GM19397 (cell line): ENCODE measurements around the gene CLCF1.

Experiments used
- ATAC-seq: cut with Tn5 transposase; IDR thresholded peaks from one replicate; pipeline ENCODE4 v1.9.1; 2021; ENCODE audit warnings: mild to moderate bottlenecking, moderate library complexity; ENCODE audit not compliant: unreplicated experiment

Gene CLCF1

DNA sequence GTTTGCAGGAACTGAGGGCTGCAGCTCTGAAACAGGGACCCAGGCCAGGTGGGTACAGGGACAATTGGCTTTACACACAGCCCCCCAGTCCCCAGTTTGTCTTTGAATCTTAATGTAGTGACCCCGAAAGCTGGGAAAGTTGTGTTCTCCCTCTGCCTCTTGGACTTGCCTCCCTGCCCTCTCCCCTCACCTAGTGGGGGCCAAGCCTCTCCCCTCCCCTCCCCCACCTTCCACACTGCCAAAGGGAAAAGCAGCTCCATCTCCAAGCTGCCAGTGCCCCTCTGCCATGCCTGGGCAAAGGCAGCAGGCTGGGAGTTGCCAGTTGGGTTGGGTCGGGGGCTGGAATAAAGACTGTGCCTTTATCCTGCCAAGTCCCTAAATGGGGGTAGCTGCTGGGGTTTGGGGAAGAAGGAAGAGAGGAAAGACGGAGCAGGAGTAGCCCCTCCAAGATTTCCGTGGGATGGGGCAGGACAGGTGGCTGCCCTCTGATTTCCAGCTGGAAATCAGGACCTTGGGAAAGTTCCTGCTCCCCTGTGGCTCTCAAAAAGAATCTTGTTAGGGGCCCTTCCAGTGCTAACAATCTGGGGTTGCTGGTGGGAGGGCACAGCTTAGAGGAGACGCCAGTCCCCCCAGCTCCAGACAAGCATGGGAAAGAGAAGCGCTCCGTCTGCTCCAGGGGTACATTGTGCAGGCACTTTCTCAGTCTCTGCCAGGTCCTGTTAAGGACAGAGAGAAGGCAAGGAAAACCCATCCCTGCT, 2.8 kb upstream of the CLCF1 start:
- no peak for ATAC-seq

DNA sequence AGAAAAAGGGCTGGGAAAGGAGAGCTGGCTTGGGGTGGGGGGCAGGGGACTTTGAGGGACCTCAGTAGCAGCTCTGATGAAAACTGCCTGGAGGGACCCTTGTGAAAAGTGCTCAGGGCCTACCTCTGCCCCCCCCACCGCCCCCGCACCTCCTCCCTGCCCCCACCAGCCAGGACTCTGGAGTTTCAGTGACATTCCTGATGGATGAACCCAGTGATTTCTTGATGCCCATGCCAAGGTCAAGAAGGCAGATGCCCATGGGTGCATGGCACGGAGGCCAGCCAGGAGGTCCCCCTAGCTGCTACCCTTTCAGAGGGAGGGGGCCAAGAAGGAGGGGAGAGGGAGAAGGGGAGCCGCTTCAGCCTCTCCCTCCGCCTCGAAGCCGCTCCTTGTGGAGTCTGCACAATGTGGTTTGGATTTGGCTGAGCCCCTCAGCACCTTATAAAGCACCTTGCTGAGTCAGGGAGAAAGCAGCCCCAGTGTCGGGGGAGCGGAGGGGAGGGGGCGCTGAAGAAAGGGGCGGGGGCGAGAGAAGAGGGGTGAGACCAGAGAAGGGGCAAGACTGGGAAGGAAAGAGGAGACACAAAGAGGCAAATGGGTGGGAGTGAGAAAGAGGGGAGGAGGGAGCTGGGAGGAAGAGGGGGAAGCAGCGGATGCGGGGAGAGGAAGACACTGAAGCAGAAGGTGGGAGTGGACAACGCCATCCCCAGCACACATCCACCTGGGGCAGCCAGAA, 2.1 kb upstream of the CLCF1 start:
- ATAC-seq: no peak

GRCh38 chr11:67374571-67375281, 1.3 kb upstream of the CLCF1 start:
- no peak for ATAC-seq

DNA sequence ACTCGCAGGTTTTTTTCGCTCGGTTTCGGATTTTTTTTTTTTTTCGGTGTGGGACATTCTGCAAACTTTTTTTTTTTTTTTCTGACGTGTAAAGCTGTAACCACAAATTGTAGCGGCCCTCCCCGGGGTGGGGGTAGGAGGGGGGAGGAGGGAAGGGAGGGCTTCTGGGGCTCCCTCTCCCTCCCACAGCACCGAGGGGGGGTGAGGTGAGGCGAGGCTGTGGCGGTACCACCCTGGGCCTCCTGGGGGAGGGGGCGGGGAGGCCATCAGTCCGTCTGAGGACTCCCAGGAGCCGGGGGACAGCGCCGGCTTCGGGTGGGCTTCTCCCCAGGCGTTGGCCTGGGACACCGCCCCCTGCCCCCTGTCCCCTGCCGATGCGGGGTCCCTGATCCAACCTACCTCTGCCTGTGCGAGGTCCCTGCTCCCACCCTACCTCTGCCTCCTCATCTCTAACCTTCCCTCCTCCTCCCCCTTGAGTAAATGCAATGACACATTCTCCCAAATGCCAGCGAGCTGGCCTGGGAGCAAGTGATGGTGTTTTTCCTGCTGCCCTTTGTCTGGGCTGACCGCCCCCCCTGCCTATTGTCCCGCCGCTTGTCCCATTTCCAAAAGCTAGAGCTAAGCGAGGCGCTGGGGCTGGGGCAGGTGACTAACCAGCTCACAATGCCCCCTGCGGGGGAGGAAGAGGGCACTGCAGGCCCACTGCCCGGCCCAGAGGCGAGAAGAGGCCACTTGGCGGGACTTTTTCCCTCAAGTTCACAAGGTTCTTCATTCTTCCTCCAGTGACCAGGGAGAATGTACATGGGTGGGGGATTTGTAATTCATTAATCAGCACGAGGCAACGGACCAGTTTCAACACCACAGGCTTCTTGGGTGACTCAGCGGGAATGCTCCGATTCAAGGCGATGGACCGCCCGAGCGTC, 511 bp upstream of the CLCF1 start:
- no peak for ATAC-seq

DNA sequence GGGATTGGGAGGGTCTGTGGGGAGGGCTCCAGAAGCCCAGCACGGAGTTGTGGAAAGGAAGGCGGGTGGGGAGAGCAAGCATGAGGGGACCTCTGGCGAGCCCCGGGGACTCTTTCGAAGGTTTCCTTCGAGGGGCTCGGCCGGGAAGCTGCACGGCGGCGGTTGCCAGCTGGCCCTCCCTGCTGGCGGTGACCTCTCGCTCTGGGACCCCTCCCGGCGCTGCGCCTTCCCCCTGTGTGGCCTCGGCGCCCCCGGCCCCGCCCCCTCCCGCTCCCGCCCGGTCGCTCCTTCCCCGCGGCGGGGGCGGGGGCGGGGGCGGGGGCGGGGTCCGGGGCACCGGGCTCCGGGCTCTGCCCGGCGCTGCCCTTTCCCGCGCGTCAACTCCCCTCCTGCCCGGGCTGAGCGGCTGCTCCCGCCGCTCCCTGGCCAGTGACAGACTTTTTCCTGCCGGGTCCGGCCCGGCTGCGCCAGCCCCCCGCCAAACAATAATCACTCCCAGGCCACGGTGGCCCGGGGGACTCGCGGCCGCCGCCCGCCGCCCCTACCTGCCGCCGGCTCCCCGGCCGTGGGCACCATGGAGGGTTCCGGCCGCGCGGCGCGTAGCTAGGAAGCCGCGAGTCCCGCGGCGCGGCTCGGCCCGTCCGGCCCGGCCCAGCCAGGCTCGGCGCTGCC, 941 bp downstream of the CLCF1 start:
- ATAC-seq: no peak

- ATAC-seq: no peak
Observed at GRCh38 chr11:67371911-67372320, 1.5 kb downstream of the CLCF1 start.

GRCh38 chr11:67371189-67371910, 2.0 kb downstream of the CLCF1 start:
- no peak for ATAC-seq

- ATAC-seq: no peak
Observed at GRCh38 chr11:67370351-67371076, 2.9 kb downstream of the CLCF1 start.

GRCh38 chr11:67369801-67370284, 3.6 kb downstream of the CLCF1 start:
- no peak for ATAC-seq

GRCh38 chr11:67369275-67369674, 4.1 kb downstream of the CLCF1 start:
- no peak for ATAC-seq

DNA sequence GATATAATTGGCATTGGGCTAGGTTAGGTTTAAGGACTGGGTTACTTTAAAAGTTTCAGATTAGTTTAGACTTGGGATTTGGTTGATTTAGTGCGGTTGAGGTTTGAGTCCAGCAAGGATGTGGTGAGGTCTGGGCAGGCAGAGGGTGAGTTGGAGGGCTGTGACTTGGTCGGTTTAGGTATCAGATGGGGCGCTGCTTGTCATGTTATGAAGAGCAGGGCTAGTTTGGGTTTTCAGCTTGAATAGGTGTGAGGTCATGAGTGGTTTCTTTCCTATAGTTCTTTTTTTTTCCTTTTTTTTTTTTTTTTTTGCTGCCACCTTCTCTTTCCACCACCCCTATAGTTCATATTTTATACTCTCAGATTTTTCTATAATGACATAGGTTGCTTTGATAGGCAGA, 4.8 kb downstream of the CLCF1 start:
- no peak for ATAC-seq

DNA sequence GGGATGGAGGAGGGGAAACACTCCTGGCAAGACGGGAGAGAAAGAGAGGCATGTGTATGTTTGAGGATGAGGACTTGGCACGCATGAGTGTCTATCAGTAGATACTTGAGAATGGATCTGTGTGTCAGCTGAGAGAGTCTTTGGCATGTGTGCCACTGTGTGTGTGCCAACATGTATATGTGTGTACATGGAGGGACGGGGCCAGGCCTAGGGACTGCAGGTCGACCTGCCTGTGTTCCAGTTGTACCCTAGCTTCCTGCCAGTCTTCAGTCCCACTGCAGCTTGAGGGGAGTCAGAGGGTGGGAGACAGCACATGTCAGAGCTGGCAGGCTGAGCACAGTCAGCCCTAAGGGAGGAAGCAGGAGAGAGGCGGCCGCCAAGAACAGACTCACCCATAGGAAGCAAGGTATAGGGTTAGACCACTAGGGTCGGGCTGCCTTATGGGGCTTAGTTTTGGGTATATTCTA, 5.6 kb downstream of the CLCF1 start:
- ATAC-seq: no peak

GRCh38 chr11:67366961-67367760, 6.2 kb downstream of the CLCF1 start:
- ATAC-seq: no peak

DNA sequence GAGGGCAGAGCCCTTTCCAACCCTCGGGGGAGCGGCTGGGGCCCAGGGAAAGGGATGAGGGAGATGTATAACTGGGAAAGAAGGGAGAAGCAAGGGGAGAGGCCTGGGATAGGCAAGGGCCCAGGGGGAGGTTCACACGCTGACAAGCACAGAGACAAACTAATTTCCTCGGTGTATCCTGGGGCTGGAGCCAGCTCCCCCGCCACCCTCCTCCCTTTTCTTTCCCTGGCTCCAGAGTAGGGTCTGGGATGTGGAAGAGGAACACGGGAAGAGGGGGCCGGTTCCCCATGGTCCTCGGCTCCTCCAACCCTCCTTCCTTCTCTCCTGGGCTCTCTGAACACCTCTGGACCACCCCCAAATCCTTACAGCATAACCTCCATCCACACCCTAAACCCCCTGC, 6.9 kb downstream of the CLCF1 start:
- no peak for ATAC-seq

DNA sequence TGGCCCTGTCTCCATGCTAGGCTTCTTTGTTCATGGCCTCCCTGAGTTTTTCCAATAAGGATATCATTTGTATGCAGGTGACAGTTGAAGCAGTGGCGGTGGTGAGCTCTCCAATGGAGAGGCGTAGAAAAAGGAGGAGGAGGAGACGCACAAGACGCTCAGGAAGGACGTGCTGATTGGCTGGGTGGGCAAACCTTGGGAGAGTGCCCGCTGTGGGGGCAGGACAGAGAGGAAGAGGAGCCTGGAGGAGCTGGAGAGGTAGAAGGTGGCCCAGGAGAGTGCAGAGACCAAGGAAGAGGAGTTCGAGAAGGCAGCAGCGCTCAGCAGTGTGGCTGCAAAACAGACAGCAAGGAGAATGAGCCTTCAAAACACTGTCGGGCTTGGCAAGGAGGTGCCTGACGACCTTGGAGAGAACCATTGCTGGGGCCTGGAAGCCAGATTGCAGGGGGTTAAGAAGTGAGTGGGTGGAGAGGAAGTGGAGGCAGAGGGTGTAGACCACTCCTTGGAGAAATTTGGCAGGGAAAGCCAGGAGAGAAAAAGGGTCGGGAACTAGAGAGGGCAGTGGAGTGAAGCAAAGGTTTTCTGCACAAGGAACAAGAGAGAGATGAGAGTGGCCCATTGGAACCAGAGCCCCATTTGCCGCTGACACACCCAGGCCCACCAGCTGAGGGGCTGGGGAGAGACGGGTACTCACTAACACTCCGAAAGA, 7.5 kb downstream of the CLCF1 start:
- no peak for ATAC-seq

GRCh38 chr11:67364783-67365722, 8.3 kb downstream of the CLCF1 start:
- no peak for ATAC-seq
